HepG2 (cell line): Measurements from ENCODE around the gene AGXT. TPM values are rescaled to one million over a fixed set of nuclear protein-coding genes. Genes with fewer than 3 reads are reported as not detected.

Experiments
- BCLAF1 ChIP-seq: fragments of 450-650 bp; IDR thresholded peaks from 2 replicates; pipeline ENCODE4 v1.6.1; 2017; ENCODE audit warnings: mild to moderate bottlenecking
- CREBL2 ChIP-seq: sonication (generic); formaldehyde crosslinking; IDR thresholded peaks from 2 replicates; pipeline ENCODE4 v1.8.1; 2023; ENCODE audit warnings: missing genetic modification reagents, mild to moderate bottlenecking, borderline replicate concordance
- FOXA3 ChIP-seq: IDR thresholded peaks from 2 replicates; pipeline ENCODE4 v1.6.1; 2016; ENCODE audit warnings: missing genetic modification reagents, missing compliant biosample characterization
- HES4 ChIP-seq: sonication (generic); formaldehyde crosslinking; IDR thresholded peaks from 2 replicates; pipeline ENCODE4 v1.9.0; 2021; ENCODE audit warnings: mild to moderate bottlenecking, missing genetic modification reagents, borderline replicate concordance
- ISL2 ChIP-seq: sonication (generic); formaldehyde crosslinking; IDR thresholded peaks from 2 replicates; pipeline ENCODE4 v1.5.0; 2020; ENCODE audit warnings: missing genetic modification reagents
- KDM2A ChIP-seq: sonication (generic); formaldehyde crosslinking; IDR thresholded peaks from 2 replicates; pipeline ENCODE4 v1.4.0; 2020; ENCODE audit warnings: low read depth, missing genetic modification reagents, borderline replicate concordance
- KLF6 ChIP-seq: IDR thresholded peaks from 2 replicates; pipeline ENCODE4 v1.8.0; 2016; ENCODE audit warnings: missing biosample characterization, missing genetic modification reagents
- MEIS1 ChIP-seq: sonication (generic); formaldehyde crosslinking; IDR thresholded peaks from 2 replicates; pipeline ENCODE4 v1.9.0; 2021; ENCODE audit warnings: mild to moderate bottlenecking, missing genetic modification reagents, moderate library complexity, borderline replicate concordance
- NCOA5 ChIP-seq: sonication (generic); formaldehyde crosslinking; IDR thresholded peaks from 2 replicates; pipeline ENCODE4 v1.4.0; 2020; ENCODE audit warnings: missing genetic modification reagents
- PHF21A ChIP-seq: sonication (generic); formaldehyde crosslinking; IDR thresholded peaks from 2 replicates; pipeline ENCODE4 v1.5.0; 2020; ENCODE audit warnings: mild to moderate bottlenecking, missing genetic modification reagents
- PLRG1 ChIP-seq: fragments of 450-650 bp; conservative IDR thresholded peaks from 2 replicates; pipeline ENCODE4 v1.6.1; 2016
- POLR2AphosphoS5 ChIP-seq: IDR thresholded peaks from 2 replicates; pipeline ENCODE4 v1.6.1; 2012; ENCODE audit warnings: low read depth, low read length
- SALL2 ChIP-seq: sonication (generic); formaldehyde crosslinking; IDR thresholded peaks from 2 replicates; pipeline ENCODE4 v1.8.1; 2023; ENCODE audit warnings: mild to moderate bottlenecking, missing genetic modification reagents, inconsistent platforms
- SOX6 ChIP-seq, 2 experiments: fragments of 450-650 bp in 1 of 2; sonication (generic) in 1 of 2; formaldehyde crosslinking in 1 of 2; IDR thresholded peaks; 2 replicates each; pipeline versions ENCODE4 v1.4.0 to v1.6.1; 2017 to 2020; ENCODE audit warnings: antibody characterized with exemption in 1 of 2, mild to moderate bottlenecking in 1 of 2, missing genetic modification reagents in 1 of 2
- TRAFD1 ChIP-seq: sonication (generic); formaldehyde crosslinking; IDR thresholded peaks from 2 replicates; pipeline ENCODE4 v1.5.1; 2020; ENCODE audit warnings: missing genetic modification reagents, mild to moderate bottlenecking, borderline replicate concordance
- TSC22D2 ChIP-seq: sonication (generic); formaldehyde crosslinking; IDR thresholded peaks from 2 replicates; pipeline ENCODE4 v1.5.1; 2020; ENCODE audit warnings: missing genetic modification reagents, mild to moderate bottlenecking, borderline replicate concordance
- ZMYM4 ChIP-seq: sonication (generic); formaldehyde crosslinking; IDR thresholded peaks from 2 replicates; pipeline ENCODE4 v1.8.1; 2023; ENCODE audit warnings: mild to moderate bottlenecking, missing genetic modification reagents
- ZNF75D ChIP-seq: sonication (generic); formaldehyde crosslinking; IDR thresholded peaks from 2 replicates; pipeline ENCODE4 v1.8.1; 2023; ENCODE audit warnings: missing genetic modification reagents, mild to moderate bottlenecking, borderline replicate concordance
- ZNF800 ChIP-seq: sonication (generic); formaldehyde crosslinking; IDR thresholded peaks from 2 replicates; pipeline ENCODE4 v1.4.0; 2020; ENCODE audit warnings: missing genetic modification reagents
- polyA plus RNA-seq, 8 experiments: library from polyadenylated mRNA; depleted of rRNA in 3 of 8; stranded (reverse) in 7 of 8; unstranded in 1 of 8; fragments of >200 nt; fragmentation: Illumina TruSeq in 4 of 8; extraction: Trizol in 4 of 8; gene quantifications; 2 replicates each; pipeline versions ENCODE4 v1.2.1 to v1.2.3, GENCODE V29; 2011 to 2016; ENCODE audit warnings: low read depth in 4 of 8, missing spikeins in 1 of 8, mixed read lengths in 1 of 8; ENCODE audit not compliant: insufficient read depth in 1 of 8
- total RNA-seq, 5 experiments: library from RNA; depleted of rRNA; stranded (reverse); fragments of >200 nt; fragmentation: Illumina TruSeq; extraction: Trizol; gene quantifications; 2 replicates each; pipeline ENCODE4 v1.2.3, GENCODE V29; 2016; ENCODE audit warnings: low read depth in 1 of 5

AGXT gene
- total and polyA plus RNA-seq, 2 of the 13 experiments (the other 11 are each of a cell fraction or from before 2014, with no cell fraction given), result 41.9 to 96.1 TPM

GRCh38 chr2:240868286-240869108, at the start of gene AGXT (continued):
- TF ChIP-seq SOX6 (IDR thresholded peaks at IDR 0.05) (no peak), SOX6 (CRISPR knock-in tag; IDR thresholded peaks at IDR 0.05) (peak; percentile 98), PHF21A (CRISPR knock-in tag) (peak; percentile 98), SALL2 (CRISPR knock-in tag) (0 out of 2 replicates have a peak, but pooled peaks have one; percentile 70), FOXA3 (CRISPR knock-in tag) (peak; percentile 50), KDM2A (CRISPR knock-in tag) (peak; percentile 57; the same call in 1 of the 2 replicates), NCOA5 (CRISPR knock-in tag) (no peak), KLF6 (CRISPR knock-in tag) (peak; percentile 28; the same call in 1 of the 2 replicates), BCLAF1 (no peak), MEIS1 (CRISPR knock-in tag) (peak; percentile 81; the same call in 1 of the 2 replicates), ZMYM4 (peak; percentile 41; the same call in 1 of the 2 replicates), ZNF75D (CRISPR knock-in tag) (no peak), PLRG1 (no peak), ZNF800 (CRISPR knock-in tag) (no peak), POLR2AphosphoS5 (peak; percentile 59), HES4 (CRISPR knock-in tag) (peak; percentile 65; the same call in 1 of the 2 replicates), TRAFD1 (no peak), ISL2 (CRISPR knock-in tag) (peak; percentile 79), TSC22D2 (CRISPR knock-in tag) (peak; percentile 65; the same call in 1 of the 2 replicates), CREBL2 (CRISPR knock-in tag) (0 out of 2 replicates have a peak, but pooled peaks have one; percentile 55)
